Ovary (tissue), 3 donors: ENCODE results near the gene TBL1X.

ENCODE experiments used
- CTCF ChIP-seq, 3 donors: fragments of 450-650 bp in 2 of 3; fragments of 200-600 bp in 1 of 3; IDR thresholded peaks; one replicate each; pipeline versions ENCODE4 v1.5.1 to v1.8.0; 2016 to 2022; ENCODE audit warnings: antibody characterized with exemption in 3 of 3, mild to moderate bottlenecking in 1 of 3
- EP300 ChIP-seq: sonication (generic); formaldehyde crosslinking; IDR thresholded peaks from one replicate; pipeline ENCODE4 v1.6.1; 2017; ENCODE audit warnings: antibody characterized with exemption
- POLR2A ChIP-seq: fragments of 450-650 bp; IDR thresholded peaks from one replicate; pipeline ENCODE4 v1.6.1; 2017; ENCODE audit warnings: antibody characterized with exemption, mild to moderate bottlenecking, moderate library complexity
- donor health status: DM: no; HTN: no; CAD: no.

- TF ChIP-seq CTCF (IDR thresholded peaks at IDR 0.05), result no peak
- no peak for TF ChIP-seq POLR2A
- no peak for TF ChIP-seq EP300
Observed at GRCh38 chrX:9681422-9681821, 216.6 kb downstream of the TBL1X start.
